Measurements from ENCODE around the gene TMEM255B.

TMEM255B gene

DNA sequence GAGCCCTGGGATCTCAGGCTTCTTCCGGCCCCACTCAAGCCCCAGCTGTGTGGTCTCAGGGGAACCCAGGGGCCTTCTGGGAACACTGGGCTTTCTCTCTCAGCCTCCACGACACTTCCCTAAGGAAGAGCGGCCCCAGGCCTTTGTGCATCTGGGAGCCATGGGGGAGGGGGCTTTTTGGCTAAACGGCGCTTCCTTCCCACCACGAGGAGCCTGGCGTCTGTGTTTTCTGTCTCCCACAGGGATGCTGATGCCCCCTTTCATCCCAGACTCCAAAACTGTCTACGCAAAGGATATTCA lies 24.2 kb upstream of the TMEM255B start:
- Histone ChIP-seq H3K9ac (ENCODE audit: low read depth, low read length, poor library complexity, severe bottlenecking) (no peak overlapping the region), H3K4me1 (ENCODE audit: insufficient read depth, low read length, poor library complexity, severe bottlenecking) (no peaks in the 10 kb centered on the region), H3K9me3 (ENCODE audit: insufficient read depth, low read depth, low read length) (peaks cover 5% of the 10 kb centered on the region; the same call in 1 of the 2 replicates), H3K4me3 (ENCODE audit: low read length, poor library complexity, severe bottlenecking) (no peak overlapping the region), H3F3A (ENCODE audit: low read depth) (no peaks in the 10 kb centered on the region), H3K4me2 (ENCODE audit: low read depth, low read length, poor library complexity, severe bottlenecking) (no peak overlapping the region), H3K27me3 (ENCODE audit: insufficient read depth, low read length, poor library complexity, severe bottlenecking) (no peaks in the 10 kb centered on the region), H3K9me2 (replicated peaks; ENCODE audit: low read depth, low read length) (no peaks in the 10 kb centered on the region), H3K79me2 (ENCODE audit: insufficient read depth, low read length) (no peaks in the 10 kb centered on the region), H3K36me3 (ENCODE audit: insufficient read depth, low read length) (no peaks in the 10 kb centered on the region), H2AFZ (ENCODE audit: low read length) (no peak overlapping the region), H4K20me1 (ENCODE audit: insufficient read depth, low read length, poor library complexity, severe bottlenecking) (no peaks in the 10 kb centered on the region)
- TF ChIP-seq, protein P1, sequence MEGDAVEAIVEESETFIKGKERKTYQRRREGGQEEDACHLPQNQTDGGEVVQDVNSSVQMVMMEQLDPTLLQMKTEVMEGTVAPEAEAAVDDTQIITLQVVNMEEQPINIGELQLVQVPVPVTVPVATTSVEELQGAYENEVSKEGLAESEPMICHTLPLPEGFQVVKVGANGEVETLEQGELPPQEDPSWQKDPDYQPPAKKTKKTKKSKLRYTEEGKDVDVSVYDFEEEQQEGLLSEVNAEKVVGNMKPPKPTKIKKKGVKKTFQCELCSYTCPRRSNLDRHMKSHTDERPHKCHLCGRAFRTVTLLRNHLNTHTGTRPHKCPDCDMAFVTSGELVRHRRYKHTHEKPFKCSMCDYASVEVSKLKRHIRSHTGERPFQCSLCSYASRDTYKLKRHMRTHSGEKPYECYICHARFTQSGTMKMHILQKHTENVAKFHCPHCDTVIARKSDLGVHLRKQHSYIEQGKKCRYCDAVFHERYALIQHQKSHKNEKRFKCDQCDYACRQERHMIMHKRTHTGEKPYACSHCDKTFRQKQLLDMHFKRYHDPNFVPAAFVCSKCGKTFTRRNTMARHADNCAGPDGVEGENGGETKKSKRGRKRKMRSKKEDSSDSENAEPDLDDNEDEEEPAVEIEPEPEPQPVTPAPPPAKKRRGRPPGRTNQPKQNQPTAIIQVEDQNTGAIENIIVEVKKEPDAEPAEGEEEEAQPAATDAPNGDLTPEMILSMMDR (conservative IDR thresholded peaks at IDR 0.05; ENCODE audit: low read length): no peak
- no peak for TF ChIP-seq EZH2phosphoT487 (IDR thresholded peaks at IDR 0.05; ENCODE audit: borderline replicate concordance)

DNA sequence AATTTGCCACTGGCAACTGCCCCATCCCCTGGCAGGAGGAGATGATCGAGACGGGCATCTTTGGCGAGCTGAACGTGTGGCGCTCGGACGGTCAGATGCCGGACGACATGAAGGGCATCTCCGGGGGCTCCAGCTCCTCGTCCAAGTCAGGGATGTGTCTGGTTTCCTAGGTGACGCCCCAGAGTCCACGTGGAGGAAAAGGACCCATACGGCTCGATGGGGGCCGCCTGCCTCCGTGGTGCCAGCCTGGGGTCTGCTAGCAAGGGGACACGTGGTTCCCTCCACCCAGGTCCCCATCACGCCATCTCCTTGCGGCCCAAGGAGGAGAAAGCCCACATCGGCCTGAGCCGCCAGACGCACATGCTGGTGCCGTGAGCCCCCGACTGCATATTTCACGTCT lies 23.8 kb upstream of the TMEM255B start:
- Histone ChIP-seq H2AFZ (ENCODE audit: low read length) (no peak overlapping the region), H3K4me1 (ENCODE audit: insufficient read depth, low read length, poor library complexity, severe bottlenecking) (peaks cover 3% of the 10 kb centered on the region), H3K27me3 (ENCODE audit: insufficient read depth, low read length, poor library complexity, severe bottlenecking) (no peaks in the 10 kb centered on the region), H3K36me3 (ENCODE audit: insufficient read depth, low read length) (no peaks in the 10 kb centered on the region), H3F3A (ENCODE audit: low read depth) (no peaks in the 10 kb centered on the region), H3K9ac (ENCODE audit: low read depth, low read length, poor library complexity, severe bottlenecking) (no peak overlapping the region), H3K4me3 (ENCODE audit: low read length, poor library complexity, severe bottlenecking) (no peak overlapping the region), H4K20me1 (ENCODE audit: insufficient read depth, low read length, poor library complexity, severe bottlenecking) (no peaks in the 10 kb centered on the region), H3K9me3 (ENCODE audit: insufficient read depth, low read depth, low read length) (peaks cover 5% of the 10 kb centered on the region; the same call in 1 of the 2 replicates), H3K79me2 (ENCODE audit: insufficient read depth, low read length) (no peaks in the 10 kb centered on the region), H3K4me2 (ENCODE audit: low read depth, low read length, poor library complexity, severe bottlenecking) (no peak overlapping the region), H3K9me2 (replicated peaks; ENCODE audit: low read depth, low read length) (no peaks in the 10 kb centered on the region)
- no peak for TF ChIP-seq EZH2phosphoT487 (IDR thresholded peaks at IDR 0.05; ENCODE audit: borderline replicate concordance)
- TF ChIP-seq, protein P1 (conservative IDR thresholded peaks at IDR 0.05; ENCODE audit: low read length): no peak

DNA sequence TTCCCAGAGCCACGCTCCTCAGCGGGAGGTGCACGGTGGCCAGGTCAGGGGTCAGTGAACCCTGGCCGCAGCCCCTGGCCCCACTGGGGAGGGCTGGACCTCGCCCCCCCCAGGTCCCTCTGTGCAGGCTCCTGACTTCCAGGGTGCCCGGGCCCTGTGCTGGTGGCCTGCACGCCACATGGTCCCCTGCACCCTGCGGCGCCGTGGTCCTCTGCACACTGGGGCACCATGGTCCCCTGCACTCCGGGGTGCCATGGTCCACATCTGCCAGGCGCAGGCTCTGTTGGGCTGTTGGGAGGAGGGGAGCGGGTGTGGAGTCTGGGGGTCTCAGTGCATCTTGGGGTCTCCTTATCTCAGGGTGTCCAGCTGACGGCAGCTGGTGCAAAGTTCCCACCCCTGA lies 23.3 kb upstream of the TMEM255B start:
- no peaks in the 10 kb centered on the region for H4K20me1 ChIP-seq (ENCODE audit: insufficient read depth, low read length, poor library complexity, severe bottlenecking)
- H3K4me3 ChIP-seq (ENCODE audit: low read length, poor library complexity, severe bottlenecking): no peak overlapping the region
- no peaks in the 10 kb centered on the region for H3K79me2 ChIP-seq (ENCODE audit: insufficient read depth, low read length)
- no peak overlapping the region for H3K9ac ChIP-seq (ENCODE audit: low read depth, low read length, poor library complexity, severe bottlenecking)
- H3K9me2 ChIP-seq (replicated peaks; ENCODE audit: low read depth, low read length): no peaks in the 10 kb centered on the region
- no peaks in the 10 kb centered on the region for H3K36me3 ChIP-seq (ENCODE audit: insufficient read depth, low read length)
- no peak overlapping the region for H2AFZ ChIP-seq (ENCODE audit: low read length)
- no peak overlapping the region for H3K4me2 ChIP-seq (ENCODE audit: low read depth, low read length, poor library complexity, severe bottlenecking)
- peaks cover 5% of the 10 kb centered on the region; the same call in 1 of the 2 replicates for H3K9me3 ChIP-seq (ENCODE audit: insufficient read depth, low read depth, low read length)
- no peaks in the 10 kb centered on the region for H3K27me3 ChIP-seq (ENCODE audit: insufficient read depth, low read length, poor library complexity, severe bottlenecking)
- H3K4me1 ChIP-seq (ENCODE audit: insufficient read depth, low read length, poor library complexity, severe bottlenecking): peaks cover 9% of the 10 kb centered on the region
- H3F3A ChIP-seq (ENCODE audit: low read depth): no peaks in the 10 kb centered on the region
- TF ChIP-seq EZH2phosphoT487 (IDR thresholded peaks at IDR 0.05; ENCODE audit: borderline replicate concordance): no peak
- TF ChIP-seq, protein P1 (conservative IDR thresholded peaks at IDR 0.05; ENCODE audit: low read length): no peak
